CD8-positive, alpha-beta memory T cell (primary cell): ENCODE results near the gene ATP5PD. TPM values are rescaled to one million over a fixed set of nuclear protein-coding genes. Genes with fewer than 3 reads are reported as not detected.
"Not testable (repeated sequence)": the region's sequence is repeated elsewhere in the genome, so short reads cannot be mapped to it uniquely, and the experiment has no call there.

ENCODE experiments used
- CTCF ChIA-PET: fragments of 350-600 bp; sonication (Branson Sonifier 250); formaldehyde crosslinking; loops from one replicate; lab custom pipeline; 2021; ENCODE audit warnings: antibody characterized with exemption; lab: Charles Lee
- POLR2A ChIA-PET: fragments of 350-600 bp; sonication (Branson Sonifier 250); formaldehyde crosslinking; loops from one replicate; lab custom pipeline; 2021; ENCODE audit warnings: antibody characterized with exemption; lab: Charles Lee
- DNase-seq, 5 donors: peaks; one replicate each; pipeline versions ENCODE4 v3.0.0 to v3.0.0-alpha.2; 2020 to 2022; ENCODE audit warnings: mixed read lengths in 1 of 5
- H3K27ac ChIP-seq: one replicate; pipeline ENCODE4 v1.7.0; 2013; ENCODE audit warnings: low read depth, mild to moderate bottlenecking, low read length, moderate library complexity
- H3K27me3 ChIP-seq: 2 replicates; pipeline ENCODE4 v1.7.0; 2013; ENCODE audit warnings: low read length, mild to moderate bottlenecking; ENCODE audit not compliant: insufficient read depth, poor library complexity, severe bottlenecking
- H3K36me3 ChIP-seq: 2 replicates; pipeline ENCODE4 v1.7.0; 2013; ENCODE audit warnings: mild to moderate bottlenecking, low read length, moderate library complexity; ENCODE audit not compliant: insufficient read depth
- H3K4me1 ChIP-seq: 2 replicates; pipeline ENCODE4 v1.7.0; 2013; ENCODE audit warnings: mild to moderate bottlenecking, low read length, moderate library complexity; ENCODE audit not compliant: insufficient read depth
- H3K4me3 ChIP-seq: 2 replicates; pipeline ENCODE4 v1.7.0; 2013; ENCODE audit warnings: mild to moderate bottlenecking, low read length
- H3K9me3 ChIP-seq: 2 replicates; pipeline ENCODE4 v1.7.0; 2013; ENCODE audit warnings: mild to moderate bottlenecking, low read length
- H3K27ac Mint-ChIP-seq, 8 donors: one replicate each; pipeline ENCODE4 v1.8.0; 2020 to 2021; ENCODE audit warnings: mixed read lengths in 8 of 8, mild to moderate bottlenecking in 6 of 8, inconsistent platforms in 3 of 8, moderate library complexity in 3 of 8
- H3K27me3 Mint-ChIP-seq, 2 donors: one replicate each; pipeline ENCODE4 v1.8.0; 2020 to 2021; ENCODE audit warnings: mixed read lengths in 2 of 2, mild to moderate bottlenecking in 1 of 2, moderate library complexity in 1 of 2
- H3K36me3 Mint-ChIP-seq, 3 donors: one replicate each; pipeline ENCODE4 v1.8.0; 2020 to 2021; ENCODE audit warnings: mixed read lengths in 3 of 3, inconsistent platforms in 1 of 3, mild to moderate bottlenecking in 1 of 3
- H3K4me1 Mint-ChIP-seq, 3 donors: one replicate each; pipeline ENCODE4 v1.8.0; 2020 to 2021; ENCODE audit warnings: mixed read lengths in 3 of 3, inconsistent platforms in 1 of 3, mild to moderate bottlenecking in 1 of 3
- H3K4me3 Mint-ChIP-seq, 7 donors: one replicate each; pipeline ENCODE4 v1.8.0; 2020 to 2021; ENCODE audit warnings: mixed read lengths in 7 of 7, mild to moderate bottlenecking in 6 of 7, moderate library complexity in 4 of 7, inconsistent platforms in 2 of 7
- H3K9me3 Mint-ChIP-seq, 5 donors: one replicate each; pipeline ENCODE4 v1.8.0; 2020 to 2022; ENCODE audit warnings: mixed read lengths in 5 of 5, mild to moderate bottlenecking in 3 of 5, moderate library complexity in 2 of 5, inconsistent platforms in 1 of 5
- polyA plus RNA-seq: library from polyadenylated mRNA; unstranded; fragments of 300-500 nt; fragmentation: Illumina TruSeq; gene quantifications from one replicate; pipeline ENCODE4 v1.2.3, GENCODE V29; 2021
- total RNA-seq, 2 experiments: library from RNA; stranded (reverse); gene quantifications; one replicate each; pipeline ENCODE4 v1.2.3, GENCODE V29; 2021

The ATP5PD gene
- total and polyA plus RNA-seq, 3 experiments from 2014 or later, result 179 to 345 (median 198) TPM

DNA sequence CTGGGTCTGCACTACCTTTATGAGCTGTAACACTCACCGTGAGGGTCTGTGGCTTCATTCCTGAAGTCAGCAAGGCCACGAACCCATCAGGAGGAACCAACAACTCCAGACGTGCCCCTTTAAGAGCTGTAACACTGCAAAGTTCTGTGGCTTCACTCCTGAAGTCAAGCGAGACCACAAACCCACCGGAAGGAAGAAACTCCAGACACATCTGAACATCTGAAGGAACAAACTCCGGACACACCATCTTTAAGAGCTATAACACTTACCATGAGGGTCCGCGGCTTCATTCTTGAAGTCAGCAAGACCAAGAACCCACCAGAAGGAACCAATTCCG lies 21.4 kb downstream of the ATP5PD start:
- not testable (repeated sequence) for H3K4me3 ChIP-seq, DNase-seq, H3K27ac ChIP-seq, H3K9me3 Mint-ChIP-seq, H3K27me3 ChIP-seq, H3K27me3 Mint-ChIP-seq, H3K9me3 ChIP-seq
- Histone ChIP-seq H3K4me1 (peaks cover 18% of the 10 kb centered on the region), H3K36me3 (peaks cover 10% of the 10 kb centered on the region)
- H3K36me3 Mint-ChIP-seq, result peaks cover 9 to 31% (median 20%) of the 10 kb centered on the region in 3 donors
- peaks cover 9 to 30% (median 22%) of the 10 kb centered on the region in 3 donors for H3K4me1 Mint-ChIP-seq
- CTCF ChIA-PET, result interaction anchor here (0.8 to 1.7 kb wide), 5 partner anchors 10 to 176 kb away, joined by 3 to 4 read pairs (median 3); partner anchors contain the start of gene MRPL58
- H3K27ac Mint-ChIP-seq, result peak overlapping the region in 7 of 8 donors; percentile 14 to 84 (median 70)
- POLR2A ChIA-PET, result interaction anchor here (1.7 kb wide), 1 partner anchor 10 kb away, joined by 4 read pairs; no protein-coding TSS in a partner anchor
- H3K4me3 Mint-ChIP-seq, result peak overlapping the region in 5 of 7 donors; percentile 29 to 71 (median 38)

DNA sequence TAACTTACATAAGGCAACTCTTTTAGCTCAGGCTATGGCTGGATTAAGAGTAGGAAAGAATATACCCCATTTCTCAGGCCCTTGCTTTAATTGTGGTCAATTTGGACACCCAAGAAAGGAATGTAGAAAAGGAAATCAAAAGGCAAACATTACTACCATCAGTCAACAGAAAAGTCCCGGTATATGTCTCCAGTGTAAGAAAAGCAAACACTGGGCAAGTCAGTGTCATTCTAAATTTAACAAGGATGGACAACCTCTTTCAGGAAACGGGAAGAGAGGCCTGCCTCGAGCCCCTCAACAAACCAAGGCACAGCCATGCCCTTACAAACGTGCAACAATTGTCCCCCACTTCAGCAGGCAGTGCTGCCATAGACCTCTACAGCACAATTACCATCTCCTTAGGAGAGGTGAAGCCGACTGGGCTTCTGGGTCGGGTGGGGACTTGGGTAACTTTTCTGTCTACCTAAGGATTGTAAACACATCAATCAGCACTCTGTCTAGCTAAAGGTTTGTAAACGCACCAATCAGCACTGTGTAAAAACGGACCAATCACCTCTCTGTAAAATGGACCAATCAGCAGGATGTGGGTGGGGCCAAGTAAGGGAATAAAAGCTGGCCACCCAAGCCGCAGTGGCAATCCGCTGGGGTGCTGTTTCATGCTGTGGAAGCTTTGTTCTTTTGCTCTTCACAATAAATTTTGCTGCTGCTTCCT lies 21.9 kb downstream of the ATP5PD start:
- peaks cover 0 to 2% of the 10 kb centered on the region in 2 donors for H3K27me3 Mint-ChIP-seq
- peak overlapping the region in 5 of 7 donors; percentile 29 to 71 (median 38) for H3K4me3 Mint-ChIP-seq
- DNase-seq, result peak in 2 of 5 donors; percentile 21 to 53
- peaks cover 9 to 29% (median 22%) of the 10 kb centered on the region in 3 donors for H3K4me1 Mint-ChIP-seq
- POLR2A ChIA-PET, result interaction anchor here (1.7 kb wide), 1 partner anchor 10 kb away, joined by 4 read pairs; no protein-coding TSS in a partner anchor
- peak overlapping the region; percentile 23 to 84 (median 60) for H3K27ac Mint-ChIP-seq
- Histone ChIP-seq H3K9me3 (no peaks in the 10 kb centered on the region), H3K27ac (no peak overlapping the region), H3K36me3 (peaks cover 11% of the 10 kb centered on the region), H3K4me1 (peaks cover 18% of the 10 kb centered on the region), H3K4me3 (no peak overlapping the region), H3K27me3 (no peaks in the 10 kb centered on the region)
- peaks cover 0 to 1% (median 0%) of the 10 kb centered on the region in 5 donors for H3K9me3 Mint-ChIP-seq
- CTCF ChIA-PET, result interaction anchor here (0.8 to 3.8 kb wide), 7 partner anchors 10 to 177 kb away, joined by 3 to 15 read pairs (median 3); partner anchors contain the start of gene MRPL58
- peaks cover 9 to 37% (median 22%) of the 10 kb centered on the region in 3 donors for H3K36me3 Mint-ChIP-seq

DNA sequence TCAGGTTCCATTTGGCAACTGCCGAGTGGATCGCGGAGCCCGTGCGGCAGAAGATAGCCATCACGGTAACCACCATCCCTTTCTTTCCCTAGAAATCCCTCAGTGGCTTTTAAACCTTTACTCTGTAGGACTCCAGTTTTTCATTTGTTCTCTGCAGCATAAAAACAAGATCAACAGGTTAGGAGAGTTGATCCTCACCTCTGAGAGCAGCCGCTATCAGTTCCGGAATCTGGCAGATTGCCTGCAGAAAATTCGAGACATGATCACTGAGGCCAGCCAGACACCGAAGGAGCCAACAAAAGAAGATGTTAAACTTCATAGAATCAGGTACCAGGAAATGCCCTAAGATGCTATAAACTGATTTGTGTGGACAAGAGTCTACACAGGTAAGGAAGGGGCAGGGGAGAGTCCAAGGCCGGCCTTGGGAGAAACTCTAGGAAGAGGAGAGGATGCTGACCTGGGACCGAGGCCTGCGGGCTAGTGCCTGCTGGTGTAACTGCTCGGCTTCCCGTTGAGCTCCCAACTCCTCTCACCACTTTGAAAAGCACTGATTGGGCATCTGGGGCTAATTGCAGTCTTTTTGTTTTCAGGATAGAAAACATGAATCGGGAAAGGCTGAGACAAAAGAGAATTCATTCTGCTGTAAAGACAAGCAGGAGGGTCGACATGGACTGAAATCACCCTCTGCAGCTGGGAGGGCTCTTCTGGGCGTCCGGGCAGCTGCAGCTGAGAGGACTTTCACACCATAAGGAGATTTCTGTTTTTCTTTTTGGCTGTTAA lies 26.2 kb downstream of the ATP5PD start:
- Histone ChIP-seq H3K36me3 (peaks cover 27% of the 10 kb centered on the region), H3K9me3 (no peaks in the 10 kb centered on the region), H3K4me3 (no peak overlapping the region), H3K4me1 (peaks cover 15% of the 10 kb centered on the region), H3K27ac (no peak overlapping the region), H3K27me3 (no peaks in the 10 kb centered on the region)
- Mint-ChIP-seq H3K27me3 (peaks cover 0 to 2% of the 10 kb centered on the region in 2 donors), H3K27ac (no peak overlapping the region), H3K9me3 (peaks cover 0 to 1% (median 0%) of the 10 kb centered on the region in 5 donors), H3K4me3 (no peak overlapping the region), H3K4me1 (peaks cover 9 to 28% (median 25%) of the 10 kb centered on the region in 3 donors), H3K36me3 (peaks cover 17 to 65% (median 22%) of the 10 kb centered on the region in 3 donors)
- DNase-seq, result no peak
- ChIA-PET CTCF (no interaction called here), POLR2A (no interaction called here)

DNA sequence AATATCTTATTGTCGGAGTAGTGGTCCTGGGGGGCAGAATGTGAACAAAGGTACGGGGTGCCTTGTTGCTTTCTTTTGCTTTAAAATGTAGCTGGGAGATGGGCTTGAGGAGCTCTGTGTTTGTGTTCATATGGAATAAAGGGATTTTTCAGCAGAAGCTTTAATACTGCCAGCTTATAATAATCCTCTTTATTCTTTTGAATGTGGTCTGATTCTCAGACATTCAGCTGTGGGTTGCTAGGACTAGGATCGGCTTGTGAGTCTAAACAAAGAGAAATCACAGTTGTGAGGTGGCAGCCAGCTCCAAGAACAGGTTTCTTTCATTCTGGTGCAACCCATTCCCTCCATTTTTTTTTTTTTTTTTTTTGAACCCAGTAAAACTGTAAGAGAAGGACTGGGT lies 27.1 kb downstream of the ATP5PD start:
- Mint-ChIP-seq H3K27ac (peak overlapping the region in 1 of 8 donors; percentile 88), H3K9me3 (peaks cover 0 to 1% (median 0%) of the 10 kb centered on the region in 5 donors), H3K36me3 (peaks cover 20 to 71% (median 22%) of the 10 kb centered on the region in 3 donors), H3K4me1 (peaks cover 9 to 28% (median 24%) of the 10 kb centered on the region in 3 donors), H3K4me3 (no peak overlapping the region), H3K27me3 (peaks cover 0 to 2% of the 10 kb centered on the region in 2 donors)
- H3K27ac ChIP-seq, result no peak overlapping the region
- peaks cover 7% of the 10 kb centered on the region for H3K4me1 ChIP-seq
- no peaks in the 10 kb centered on the region for H3K27me3 ChIP-seq
- H3K4me3 ChIP-seq, result no peak overlapping the region
- ChIA-PET POLR2A (no interaction called here), CTCF (interaction anchor here (0.9 to 1.3 kb wide), 2 partner anchors 10 to 27 kb away, joined by 3 to 4 read pairs; partner anchors contain the start of gene ATP5PD)
- DNase-seq, result no peak
- H3K36me3 ChIP-seq, result peaks cover 27% of the 10 kb centered on the region
- no peaks in the 10 kb centered on the region for H3K9me3 ChIP-seq

DNA sequence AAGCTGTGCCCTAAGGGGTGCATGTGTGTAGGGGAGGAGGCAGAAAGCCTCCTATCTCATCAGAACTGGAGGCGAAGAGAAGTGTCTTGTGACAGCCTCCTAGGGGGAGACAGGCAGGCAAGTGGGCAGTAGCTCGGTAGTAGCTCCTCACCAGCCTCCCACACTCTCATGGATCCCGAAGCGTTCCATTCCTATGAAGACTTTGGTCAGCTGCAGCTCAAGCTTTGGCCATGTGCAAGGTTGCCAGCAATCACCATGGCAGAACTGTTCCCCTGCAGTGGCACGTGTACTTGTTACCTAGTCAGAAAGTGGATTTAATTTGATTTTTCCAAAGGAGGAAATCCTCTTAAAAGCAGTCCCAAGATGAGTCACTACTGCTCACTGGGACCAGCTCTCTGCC lies 27.6 kb downstream of the ATP5PD start:
- Histone ChIP-seq H3K4me3 (no peak overlapping the region), H3K27me3 (no peaks in the 10 kb centered on the region), H3K9me3 (no peaks in the 10 kb centered on the region), H3K36me3 (peaks cover 27% of the 10 kb centered on the region), H3K27ac (no peak overlapping the region), H3K4me1 (peaks cover 2% of the 10 kb centered on the region)
- POLR2A ChIA-PET, result no interaction called here
- peaks cover 21 to 73% (median 22%) of the 10 kb centered on the region in 3 donors for H3K36me3 Mint-ChIP-seq
- peaks cover 0 to 1% (median 0%) of the 10 kb centered on the region in 5 donors for H3K9me3 Mint-ChIP-seq
- no peak overlapping the region for H3K27ac Mint-ChIP-seq
- peaks cover 12 to 25% (median 22%) of the 10 kb centered on the region in 3 donors for H3K4me1 Mint-ChIP-seq
- CTCF ChIA-PET, result interaction anchor here (0.9 to 1.3 kb wide), 3 partner anchors 9 to 27 kb away, joined by 3 to 4 read pairs (median 3); partner anchors contain the start of gene ATP5PD
- no peak overlapping the region for H3K4me3 Mint-ChIP-seq
- no peak for DNase-seq
- H3K27me3 Mint-ChIP-seq, result peaks cover 0 to 2% of the 10 kb centered on the region in 2 donors

GRCh38 chr17:75013092-75013559 lies 33.6 kb downstream of the ATP5PD start:
- Histone ChIP-seq H3K9me3 (no peaks in the 10 kb centered on the region), H3K27me3 (no peaks in the 10 kb centered on the region)

More at GRCh38 chr17:75013092-75013559, 33.6 kb downstream of the ATP5PD start:
- H3K36me3 Mint-ChIP-seq, result peaks cover 0 to 29% (median 9%) of the 10 kb centered on the region in 3 donors
- POLR2A ChIA-PET, result interaction anchor here (0.9 to 2.2 kb wide), 3 partner anchors 22 to 51 kb away, joined by 3 to 13 read pairs (median 3); no protein-coding TSS in a partner anchor
- Histone ChIP-seq H3K27ac (peak overlapping the region; percentile 73), H3K4me1 (peaks cover 15% of the 10 kb centered on the region), H3K4me3 (peak overlapping the region; percentile 90), H3K36me3 (peaks cover 4% of the 10 kb centered on the region)
- peaks cover 28 to 44% (median 35%) of the 10 kb centered on the region in 3 donors for H3K4me1 Mint-ChIP-seq
- H3K27me3 Mint-ChIP-seq, result no peaks in the 10 kb centered on the region
- DNase-seq, result no peak
- peak overlapping the region; percentile 92 to 99 (median 95) for H3K4me3 Mint-ChIP-seq
- H3K27ac Mint-ChIP-seq, result peak overlapping the region; percentile 81 to 96 (median 92)
- H3K9me3 Mint-ChIP-seq, result no peaks in the 10 kb centered on the region
- CTCF ChIA-PET, result interaction anchor here (0.7 to 4.0 kb wide), 27 partner anchors 10 to 257 kb away, joined by 3 to 48 read pairs (median 4); partner anchors contain the start of genes CDR2L, HID1, MIF4GD and OTOP2
